ENCODE measurements around the gene HCFC1R1.

HCFC1R1 gene

DNA sequence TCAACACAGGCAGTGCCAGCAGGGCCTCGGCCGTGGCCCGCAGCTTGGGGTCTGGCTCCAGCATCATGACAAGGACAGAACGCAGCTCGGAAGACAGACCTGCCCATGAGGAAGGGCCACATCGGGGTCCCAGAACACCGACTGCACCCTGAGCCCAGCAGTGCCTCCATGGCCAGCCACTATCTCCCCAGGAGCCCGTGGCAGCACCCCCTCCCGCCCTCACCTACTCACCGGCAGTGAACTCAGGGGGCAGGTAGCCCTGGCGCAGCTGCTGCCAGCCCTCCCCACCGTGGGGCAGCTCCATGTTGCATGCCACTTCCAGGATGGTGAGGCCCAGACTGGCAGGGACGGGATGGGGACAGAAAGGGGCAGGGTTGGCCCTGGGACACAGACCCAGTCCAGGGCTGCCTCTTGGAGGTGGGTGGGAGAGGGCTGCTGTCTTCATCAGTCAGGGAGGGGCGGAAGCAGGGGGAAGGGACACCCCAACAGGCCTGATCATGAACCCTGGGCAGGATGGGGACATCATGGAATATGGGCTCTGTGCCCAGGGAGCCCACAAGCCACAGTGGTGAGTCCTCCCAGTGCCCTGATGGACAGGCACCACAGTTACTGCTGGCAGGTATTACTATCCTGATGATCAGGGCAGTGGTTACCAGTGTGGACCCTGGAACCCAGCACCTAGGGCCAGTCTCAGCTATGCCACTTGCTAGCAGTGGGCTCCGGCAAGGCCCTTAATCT, 49.3 kb downstream of the HCFC1R1 start:
- TF ChIP-seq, protein P1, sequence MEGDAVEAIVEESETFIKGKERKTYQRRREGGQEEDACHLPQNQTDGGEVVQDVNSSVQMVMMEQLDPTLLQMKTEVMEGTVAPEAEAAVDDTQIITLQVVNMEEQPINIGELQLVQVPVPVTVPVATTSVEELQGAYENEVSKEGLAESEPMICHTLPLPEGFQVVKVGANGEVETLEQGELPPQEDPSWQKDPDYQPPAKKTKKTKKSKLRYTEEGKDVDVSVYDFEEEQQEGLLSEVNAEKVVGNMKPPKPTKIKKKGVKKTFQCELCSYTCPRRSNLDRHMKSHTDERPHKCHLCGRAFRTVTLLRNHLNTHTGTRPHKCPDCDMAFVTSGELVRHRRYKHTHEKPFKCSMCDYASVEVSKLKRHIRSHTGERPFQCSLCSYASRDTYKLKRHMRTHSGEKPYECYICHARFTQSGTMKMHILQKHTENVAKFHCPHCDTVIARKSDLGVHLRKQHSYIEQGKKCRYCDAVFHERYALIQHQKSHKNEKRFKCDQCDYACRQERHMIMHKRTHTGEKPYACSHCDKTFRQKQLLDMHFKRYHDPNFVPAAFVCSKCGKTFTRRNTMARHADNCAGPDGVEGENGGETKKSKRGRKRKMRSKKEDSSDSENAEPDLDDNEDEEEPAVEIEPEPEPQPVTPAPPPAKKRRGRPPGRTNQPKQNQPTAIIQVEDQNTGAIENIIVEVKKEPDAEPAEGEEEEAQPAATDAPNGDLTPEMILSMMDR (IDR thresholded peaks at IDR 0.05; ENCODE audit: control insufficient read depth, insufficient read depth, low read depth, low read length, missing control alignments): no peak
- no peak overlapping the region for H3K4me3 ChIP-seq (ENCODE audit: control insufficient read depth, low read depth, low read length)
- no peak for DNase-seq (ENCODE audit: low read depth)

DNA sequence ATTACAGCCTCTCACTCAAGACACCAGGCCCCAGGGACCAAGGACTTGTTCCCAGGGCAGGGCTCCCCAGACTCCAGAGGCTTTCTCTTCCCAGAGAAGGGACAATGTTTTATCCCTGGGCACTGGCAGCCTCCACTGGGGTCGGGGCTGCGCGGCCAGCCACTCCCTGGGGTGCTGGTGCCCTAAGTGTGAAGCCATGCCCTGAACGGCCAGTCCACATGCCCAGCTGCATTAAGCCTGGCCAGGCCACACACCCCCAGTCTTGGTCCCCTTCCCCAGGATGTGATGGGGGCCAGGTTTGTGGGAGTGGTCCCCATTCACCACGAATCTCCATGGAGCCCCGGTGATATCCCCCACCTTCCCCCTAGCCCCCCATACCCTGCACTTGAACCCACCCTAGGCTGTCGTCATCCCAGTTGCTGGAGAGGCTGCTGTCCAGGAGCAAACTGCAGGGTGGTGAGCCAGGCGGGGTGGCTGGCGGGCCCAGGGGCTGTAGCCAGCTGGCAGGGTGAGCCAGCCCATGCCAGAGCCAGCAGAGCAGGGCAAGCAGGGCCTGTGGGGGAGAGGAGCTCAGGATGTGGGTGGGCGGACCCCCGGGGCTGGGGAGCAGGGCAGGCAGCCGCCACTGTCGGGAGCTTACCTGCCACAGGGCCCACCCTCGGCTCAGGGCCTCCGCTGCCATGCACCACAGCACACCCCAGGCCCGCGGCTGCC, 50.0 kb downstream of the HCFC1R1 start:
- TF ChIP-seq, protein P1 (IDR thresholded peaks at IDR 0.05; ENCODE audit: control insufficient read depth, insufficient read depth, low read depth, low read length, missing control alignments): no peak
- no peak overlapping the region for H3K4me3 ChIP-seq (ENCODE audit: control insufficient read depth, low read depth, low read length)

GRCh38 chr16:2973093-2973492, 50.6 kb downstream of the HCFC1R1 start:
- H3K4me3 ChIP-seq (ENCODE audit: control insufficient read depth, low read depth, low read length): no peak overlapping the region
- TF ChIP-seq, protein P1 (IDR thresholded peaks at IDR 0.05; ENCODE audit: control insufficient read depth, insufficient read depth, low read depth, low read length, missing control alignments): no peak
- DNase-seq (ENCODE audit: low read depth): no peak

More for the DNA sequence above, 50.0 kb downstream of the HCFC1R1 start:
- no peak for DNase-seq (ENCODE audit: low read depth)

All from AG09309 (cell line).